ENCODE results near the gene ITPK1. TPM values are rescaled to one million over a fixed set of nuclear protein-coding genes. Genes with fewer than 3 reads are reported as not detected.

The ITPK1 gene
- polyA plus RNA-seq, 2 donors = 15.8 to 22.4 TPM

DNA sequence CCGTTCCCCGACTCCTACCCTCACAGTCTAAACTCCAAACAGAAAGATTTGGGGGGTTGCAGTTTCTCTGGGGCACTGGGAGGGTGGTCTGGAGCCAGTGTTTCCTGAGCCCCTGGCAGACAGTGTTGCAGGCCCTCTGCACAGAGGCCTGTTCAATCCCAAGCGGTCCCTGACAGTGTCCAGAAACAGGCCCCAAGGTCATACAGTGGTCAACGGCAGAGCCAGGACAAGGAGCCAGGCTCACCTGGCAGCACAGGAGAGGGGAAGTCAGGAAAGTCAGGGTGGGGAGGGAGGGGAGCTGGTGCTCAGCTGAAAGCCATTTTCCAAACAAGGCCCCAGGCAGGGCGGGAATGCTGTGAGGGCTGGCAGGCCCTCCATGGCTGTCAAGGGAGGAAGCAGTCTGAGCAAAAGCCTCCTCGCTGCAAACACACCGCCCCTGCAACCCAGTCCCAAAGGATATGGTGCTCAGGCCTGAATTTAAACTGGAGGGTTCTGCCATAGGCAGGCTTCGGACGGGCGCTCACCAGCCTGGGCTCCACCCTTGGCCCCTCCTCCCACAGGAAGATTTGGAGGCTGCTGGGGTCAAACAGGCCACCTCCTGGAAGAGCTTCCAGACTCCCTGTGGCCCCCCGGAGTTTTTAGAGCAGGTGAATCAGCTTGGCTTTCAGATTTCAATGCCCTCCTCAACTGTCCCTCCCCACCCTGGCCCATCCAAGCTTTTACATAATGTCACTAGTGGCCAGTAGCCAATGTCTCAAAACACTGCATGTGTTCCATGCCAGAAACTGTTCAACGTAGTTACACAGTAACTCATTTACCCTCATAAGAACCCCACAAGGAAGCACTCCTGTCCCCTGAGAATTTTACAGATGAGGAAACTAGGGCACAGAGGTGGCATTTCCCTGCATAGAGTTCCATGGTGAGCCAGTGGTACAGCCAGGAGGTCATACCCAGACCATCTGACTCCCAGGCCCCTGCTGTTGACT, 151.3 kb downstream of the ITPK1 start:
- no peaks in the 10 kb centered on the region for H3K9me3 ChIP-seq (ENCODE audit: control insufficient read depth in 2 of 2, insufficient read depth in 1 of 2, low read depth in 1 of 2, low read length in 1 of 2)
- H3K36me3 ChIP-seq (ENCODE audit: control insufficient read depth in 2 of 2, insufficient read depth in 2 of 2, low read length in 1 of 2) = peaks cover 0 to 10% of the 10 kb centered on the region in 2 donors
- H3K4me3 ChIP-seq (ENCODE audit: low read depth in 1 of 2, low read length in 2 of 2) = no peak overlapping the region
- H3K27me3 ChIP-seq (ENCODE audit: control insufficient read depth in 1 of 2, insufficient read depth in 2 of 2, low read length in 2 of 2) = no peaks in the 10 kb centered on the region
- H3K4me1 ChIP-seq (ENCODE audit: control insufficient read depth in 2 of 2, insufficient read depth in 2 of 2, low read length in 1 of 2) = peaks cover 0 to 3% of the 10 kb centered on the region in 2 donors
- 73 to 74% methylated on average over 12 of the region's 12 CpGs for WGBS, 2 donors
- peak overlapping the region in 1 of 2 donors; percentile 53 for H3K27ac ChIP-seq (ENCODE audit: low read depth in 2 of 2, low read length in 1 of 2)

DNA sequence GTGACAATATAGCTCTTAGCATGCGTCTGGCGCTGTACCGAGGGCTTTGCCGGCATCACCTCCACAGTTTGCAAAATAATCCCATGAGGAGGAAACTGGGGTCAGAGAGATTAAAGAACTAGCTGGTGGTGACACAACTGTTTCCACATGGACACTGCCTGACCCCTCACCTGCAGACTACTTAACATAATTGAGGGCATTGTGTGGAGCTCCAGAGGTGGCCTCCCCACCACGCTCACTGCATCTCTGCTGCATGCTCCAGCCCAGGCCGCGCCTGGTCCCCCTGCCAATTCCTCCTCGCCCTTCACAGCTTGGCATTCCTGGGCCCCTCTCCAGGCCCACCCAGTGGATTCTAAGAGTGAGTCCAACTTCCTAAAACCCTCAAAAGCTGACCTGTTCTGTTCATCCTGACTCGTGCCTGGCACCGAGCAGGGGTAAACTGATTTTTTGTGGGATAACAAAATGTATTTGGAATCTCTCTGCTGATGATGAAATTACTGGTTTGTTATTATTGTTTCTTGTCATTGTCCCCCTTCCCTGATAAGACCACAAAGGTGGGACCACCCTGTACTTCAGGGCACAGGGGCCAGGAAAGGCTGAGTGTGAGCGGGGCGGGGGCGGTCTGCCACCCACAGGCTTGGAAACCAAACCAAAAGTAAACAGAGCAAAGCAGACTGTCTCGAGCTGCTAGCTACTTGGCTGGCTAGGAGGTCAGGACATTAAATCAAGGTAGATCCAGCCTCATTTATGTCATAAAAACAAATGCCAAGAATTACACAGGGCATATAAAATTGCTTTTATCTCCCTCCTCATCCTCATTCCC, 152.2 kb downstream of the ITPK1 start:
- H3K27me3 ChIP-seq (ENCODE audit: control insufficient read depth in 1 of 2, insufficient read depth in 2 of 2, low read length in 2 of 2) = no peaks in the 10 kb centered on the region
- no peak overlapping the region for H3K27ac ChIP-seq (ENCODE audit: low read depth in 2 of 2, low read length in 1 of 2)
- H3K4me3 ChIP-seq (ENCODE audit: low read depth in 1 of 2, low read length in 2 of 2) = no peak overlapping the region
- H3K9me3 ChIP-seq (ENCODE audit: control insufficient read depth in 2 of 2, insufficient read depth in 1 of 2, low read depth in 1 of 2, low read length in 1 of 2) = no peaks in the 10 kb centered on the region
- 73 to 74% methylated on average over 14 of the region's 14 CpGs for WGBS, 2 donors
- peaks cover 3 to 10% of the 10 kb centered on the region in 2 donors for H3K36me3 ChIP-seq (ENCODE audit: control insufficient read depth in 2 of 2, insufficient read depth in 2 of 2, low read length in 1 of 2)
- peaks cover 0 to 3% of the 10 kb centered on the region in 2 donors for H3K4me1 ChIP-seq (ENCODE audit: control insufficient read depth in 2 of 2, insufficient read depth in 2 of 2, low read length in 1 of 2)

DNA sequence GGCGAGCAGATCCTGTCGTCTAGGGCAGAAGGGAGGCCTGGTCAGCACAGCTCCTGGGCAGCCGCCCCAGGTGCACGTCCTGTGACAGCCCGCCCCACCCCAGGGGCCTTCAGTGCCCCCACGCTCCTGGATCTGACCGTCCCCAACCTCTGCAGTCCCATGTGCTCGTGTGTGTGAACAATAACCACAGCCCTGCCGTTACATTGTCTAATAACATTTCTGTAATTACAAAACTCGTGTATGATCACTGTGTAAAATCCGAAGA, 153.0 kb downstream of the ITPK1 start:
- Histone ChIP-seq H3K9me3 (ENCODE audit: control insufficient read depth in 2 of 2, insufficient read depth in 1 of 2, low read depth in 1 of 2, low read length in 1 of 2) (no peaks in the 10 kb centered on the region), H3K36me3 (ENCODE audit: control insufficient read depth in 2 of 2, insufficient read depth in 2 of 2, low read length in 1 of 2) (peaks cover 9 to 10% of the 10 kb centered on the region in 2 donors), H3K27me3 (ENCODE audit: control insufficient read depth in 1 of 2, insufficient read depth in 2 of 2, low read length in 2 of 2) (no peaks in the 10 kb centered on the region), H3K27ac (ENCODE audit: low read depth in 2 of 2, low read length in 1 of 2) (no peak overlapping the region), H3K4me3 (ENCODE audit: low read depth in 1 of 2, low read length in 2 of 2) (no peak overlapping the region), H3K4me1 (ENCODE audit: control insufficient read depth in 2 of 2, insufficient read depth in 2 of 2, low read length in 1 of 2) (peaks cover 0 to 3% of the 10 kb centered on the region in 2 donors)
- WGBS, 2 donors = 90 to 94% methylated on average over 11 of the region's 11 CpGs

DNA sequence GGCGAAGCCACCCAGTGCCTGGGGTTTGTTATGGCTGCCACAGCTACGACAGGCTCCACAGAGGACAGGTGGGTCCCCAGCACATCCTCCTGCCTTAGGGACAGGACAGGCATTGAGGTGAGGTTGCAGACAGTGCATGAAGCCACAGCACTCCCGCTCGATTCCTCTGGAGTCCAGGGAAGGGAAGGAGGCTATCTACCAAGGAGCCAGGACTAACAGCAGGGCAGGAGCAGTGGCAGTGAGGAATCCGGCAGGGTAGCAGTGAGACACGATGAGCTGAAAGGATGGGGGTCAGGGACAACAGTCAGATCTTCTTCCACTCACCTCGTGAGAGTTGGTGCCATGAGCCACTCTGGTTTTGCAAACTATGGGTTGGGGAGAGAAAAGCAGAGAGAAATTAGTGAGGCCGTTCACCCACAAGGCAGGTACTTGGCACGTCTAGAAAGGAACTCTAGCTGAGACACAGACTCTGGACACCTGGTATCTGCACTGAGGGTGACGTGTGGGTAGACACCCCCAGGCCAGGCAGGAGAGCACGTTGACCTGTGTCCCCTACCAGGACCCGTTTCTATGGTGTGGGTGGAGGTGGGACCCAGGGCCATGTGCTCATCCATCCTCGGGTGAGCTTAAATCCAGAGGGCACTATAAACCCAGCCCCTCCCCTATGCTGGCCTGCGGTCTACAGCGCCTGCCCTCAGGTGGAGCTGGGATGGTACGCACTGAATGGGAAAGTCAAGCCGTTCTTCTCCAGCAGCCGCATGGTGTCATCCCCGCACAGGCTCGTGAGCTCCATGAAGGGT, 153.5 kb downstream of the ITPK1 start:
- H3K36me3 ChIP-seq (ENCODE audit: control insufficient read depth in 2 of 2, insufficient read depth in 2 of 2, low read length in 1 of 2) = peaks cover 10 to 14% of the 10 kb centered on the region in 2 donors

DNA sequence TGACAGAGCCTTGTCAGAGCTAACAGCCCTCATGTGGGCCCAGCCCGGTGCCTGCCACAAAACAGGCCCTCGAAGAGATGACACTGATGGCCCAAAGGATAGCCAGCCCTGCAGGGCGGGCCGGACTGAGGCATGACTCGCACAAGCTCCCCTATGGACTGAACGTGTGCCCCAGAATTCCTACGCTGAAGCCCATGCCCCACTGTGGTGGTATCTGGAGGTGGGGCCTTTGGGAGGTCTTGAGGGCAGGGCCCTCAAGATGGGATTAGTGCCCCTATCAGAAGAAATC, 154.2 kb downstream of the ITPK1 start:
- no peaks in the 10 kb centered on the region for H3K9me3 ChIP-seq (ENCODE audit: control insufficient read depth in 2 of 2, insufficient read depth in 1 of 2, low read depth in 1 of 2, low read length in 1 of 2)
- WGBS, 2 donors = 94 to 95% methylated on average over 7 of the region's 7 CpGs
- peaks cover 10 to 17% of the 10 kb centered on the region in 2 donors for H3K36me3 ChIP-seq (ENCODE audit: control insufficient read depth in 2 of 2, insufficient read depth in 2 of 2, low read length in 1 of 2)

More for the DNA sequence above, 153.5 kb downstream of the ITPK1 start:
- H3K27me3 ChIP-seq (ENCODE audit: control insufficient read depth in 1 of 2, insufficient read depth in 2 of 2, low read length in 2 of 2) = no peaks in the 10 kb centered on the region
- H3K9me3 ChIP-seq (ENCODE audit: control insufficient read depth in 2 of 2, insufficient read depth in 1 of 2, low read depth in 1 of 2, low read length in 1 of 2) = no peaks in the 10 kb centered on the region
- WGBS, 2 donors = 92 to 93% methylated on average over 20 of the region's 20 CpGs
- peaks cover 0 to 3% of the 10 kb centered on the region in 2 donors for H3K4me1 ChIP-seq (ENCODE audit: control insufficient read depth in 2 of 2, insufficient read depth in 2 of 2, low read length in 1 of 2)
- H3K27ac ChIP-seq (ENCODE audit: low read depth in 2 of 2, low read length in 1 of 2) = no peak overlapping the region
- H3K4me3 ChIP-seq (ENCODE audit: low read depth in 1 of 2, low read length in 2 of 2) = no peak overlapping the region

DNA sequence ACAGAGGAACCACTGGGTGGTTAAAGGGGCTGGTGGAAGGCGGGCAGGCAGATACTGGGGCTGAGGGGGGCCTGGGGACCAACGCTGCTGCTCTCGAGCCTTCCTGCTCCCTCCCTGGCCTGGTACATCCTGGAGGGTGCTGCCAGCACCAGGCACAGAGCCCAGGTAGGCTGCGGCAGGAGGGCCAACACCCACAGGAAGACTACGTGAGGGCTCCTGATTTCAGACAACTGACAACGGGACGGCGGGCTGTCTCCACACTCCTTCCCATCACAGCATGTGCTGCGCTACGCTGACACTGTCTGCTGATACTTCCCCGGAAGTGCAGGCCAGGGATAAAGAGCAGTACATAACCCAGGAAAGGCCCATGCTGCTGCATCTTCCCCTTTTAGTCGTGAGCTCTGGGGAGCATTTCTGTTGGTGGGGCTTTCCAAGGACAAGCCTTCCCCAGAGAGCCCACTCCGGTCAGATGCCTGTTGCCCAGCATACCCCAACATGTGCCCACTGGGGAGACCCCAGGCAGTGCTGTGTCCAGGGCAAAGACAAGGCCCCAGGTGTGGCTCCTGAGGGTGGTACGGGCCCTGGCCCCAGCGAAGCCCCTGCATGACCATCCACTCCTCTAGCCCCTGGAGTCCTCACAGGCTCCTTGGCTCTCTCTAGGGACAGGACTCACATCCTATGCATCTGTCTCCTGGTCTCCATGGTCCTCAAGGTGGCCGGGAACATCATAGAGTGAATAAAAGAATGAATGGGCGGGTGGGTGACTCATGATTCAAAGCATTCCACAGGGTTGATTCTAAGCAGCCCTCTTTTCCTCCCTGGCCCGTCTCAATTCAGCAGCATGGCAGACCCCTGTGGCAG, 154.8 kb downstream of the ITPK1 start:
- peaks cover 0 to 3% of the 10 kb centered on the region in 2 donors for H3K4me1 ChIP-seq (ENCODE audit: control insufficient read depth in 2 of 2, insufficient read depth in 2 of 2, low read length in 1 of 2)
- WGBS, 2 donors = 78 to 80% methylated on average over 18 of the region's 18 CpGs
- no peaks in the 10 kb centered on the region for H3K9me3 ChIP-seq (ENCODE audit: control insufficient read depth in 2 of 2, insufficient read depth in 1 of 2, low read depth in 1 of 2, low read length in 1 of 2)
- H3K27ac ChIP-seq (ENCODE audit: low read depth in 2 of 2, low read length in 1 of 2) = no peak overlapping the region
- H3K27me3 ChIP-seq (ENCODE audit: control insufficient read depth in 1 of 2, insufficient read depth in 2 of 2, low read length in 2 of 2) = no peaks in the 10 kb centered on the region
- H3K36me3 ChIP-seq (ENCODE audit: control insufficient read depth in 2 of 2, insufficient read depth in 2 of 2, low read length in 1 of 2) = peaks cover 10 to 17% of the 10 kb centered on the region in 2 donors
- H3K4me3 ChIP-seq (ENCODE audit: low read depth in 1 of 2, low read length in 2 of 2) = no peak overlapping the region

More for the DNA sequence above, 154.2 kb downstream of the ITPK1 start:
- Histone ChIP-seq H3K4me3 (ENCODE audit: low read depth in 1 of 2, low read length in 2 of 2) (no peak overlapping the region), H3K27me3 (ENCODE audit: control insufficient read depth in 1 of 2, insufficient read depth in 2 of 2, low read length in 2 of 2) (no peaks in the 10 kb centered on the region), H3K27ac (ENCODE audit: low read depth in 2 of 2, low read length in 1 of 2) (no peak overlapping the region), H3K4me1 (ENCODE audit: control insufficient read depth in 2 of 2, insufficient read depth in 2 of 2, low read length in 1 of 2) (peaks cover 0 to 3% of the 10 kb centered on the region in 2 donors)

DNA sequence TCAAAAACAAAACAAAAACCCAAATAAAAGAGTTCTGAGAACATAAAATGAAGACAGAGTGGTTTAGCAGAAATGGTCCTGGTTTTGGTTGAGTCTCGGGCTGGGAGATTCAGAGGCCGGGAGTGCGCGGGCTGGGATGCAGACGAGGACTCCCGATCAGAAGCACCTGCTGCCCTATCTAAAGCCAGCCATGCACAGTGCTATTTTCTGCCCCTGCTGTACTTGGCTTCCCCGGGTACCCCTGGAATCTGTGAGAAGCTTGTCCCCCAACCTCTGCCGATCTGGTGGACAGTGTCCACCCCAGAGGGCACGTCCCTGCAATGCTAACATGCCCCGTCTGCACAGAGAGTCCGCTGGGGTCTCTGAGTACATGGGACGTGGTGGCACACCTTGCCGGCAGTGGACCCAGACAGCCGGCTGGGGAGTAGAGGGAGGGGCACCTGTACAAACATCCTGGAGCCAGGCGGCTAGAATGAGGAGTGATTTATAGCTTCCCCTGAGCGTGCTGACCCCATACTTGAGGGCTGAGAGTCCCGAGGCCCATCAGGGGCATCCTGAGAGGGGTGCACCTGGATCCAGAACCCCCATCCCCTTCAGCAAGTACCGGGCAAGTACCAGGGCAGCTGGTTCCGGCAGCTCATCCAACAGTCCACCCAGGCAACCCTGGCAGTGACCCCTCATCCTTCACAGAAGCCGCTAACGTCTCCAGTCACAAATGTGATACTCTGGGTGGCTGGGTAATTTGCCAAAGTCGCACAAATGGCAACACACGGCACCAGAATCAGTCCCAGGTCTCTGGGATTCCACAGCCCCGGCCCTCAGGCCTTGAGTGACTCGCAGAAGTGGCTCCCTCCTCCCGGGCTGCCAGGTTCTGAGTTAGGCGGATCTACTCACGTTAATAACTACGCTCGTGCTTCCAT, 155.7 kb downstream of the ITPK1 start:
- Histone ChIP-seq H3K4me3 (ENCODE audit: low read depth in 1 of 2, low read length in 2 of 2) (no peak overlapping the region), H3K27me3 (ENCODE audit: control insufficient read depth in 1 of 2, insufficient read depth in 2 of 2, low read length in 2 of 2) (no peaks in the 10 kb centered on the region), H3K4me1 (ENCODE audit: control insufficient read depth in 2 of 2, insufficient read depth in 2 of 2, low read length in 1 of 2) (peaks cover 0 to 3% of the 10 kb centered on the region in 2 donors), H3K36me3 (ENCODE audit: control insufficient read depth in 2 of 2, insufficient read depth in 2 of 2, low read length in 1 of 2) (peaks cover 10 to 17% of the 10 kb centered on the region in 2 donors), H3K27ac (ENCODE audit: low read depth in 2 of 2, low read length in 1 of 2) (no peak overlapping the region), H3K9me3 (ENCODE audit: control insufficient read depth in 2 of 2, insufficient read depth in 1 of 2, low read depth in 1 of 2, low read length in 1 of 2) (no peaks in the 10 kb centered on the region)
- 84 to 86% methylated on average over 30 of the region's 30 CpGs for WGBS, 2 donors

DNA sequence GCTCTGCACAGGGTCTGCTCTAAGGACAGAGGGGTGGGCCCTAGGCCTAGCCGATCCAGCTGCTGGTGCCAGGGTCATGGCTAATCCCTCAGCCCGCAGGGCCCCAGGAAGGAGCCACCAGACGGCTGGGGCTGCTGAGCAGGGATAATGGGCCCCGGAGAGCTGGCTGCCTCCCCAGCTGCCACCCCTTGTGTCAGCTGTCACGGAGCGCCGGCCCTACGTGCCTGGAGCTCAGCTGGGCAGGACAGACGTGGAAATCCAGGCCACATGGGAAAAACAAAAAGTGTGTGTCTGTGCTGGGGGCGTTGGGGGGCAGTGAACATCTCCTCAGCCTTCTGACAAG, 156.6 kb downstream of the ITPK1 start:
- WGBS, 2 donors = 76 to 81% methylated on average over 10 of the region's 10 CpGs
- Histone ChIP-seq H3K4me3 (ENCODE audit: low read depth in 1 of 2, low read length in 2 of 2) (no peak overlapping the region), H3K27ac (ENCODE audit: low read depth in 2 of 2, low read length in 1 of 2) (no peak overlapping the region), H3K4me1 (ENCODE audit: control insufficient read depth in 2 of 2, insufficient read depth in 2 of 2, low read length in 1 of 2) (peaks cover under 1 to 2% of the 10 kb centered on the region in 2 donors), H3K27me3 (ENCODE audit: control insufficient read depth in 1 of 2, insufficient read depth in 2 of 2, low read length in 2 of 2) (no peaks in the 10 kb centered on the region), H3K36me3 (ENCODE audit: control insufficient read depth in 2 of 2, insufficient read depth in 2 of 2, low read length in 1 of 2) (peaks cover 10 to 17% of the 10 kb centered on the region in 2 donors), H3K9me3 (ENCODE audit: control insufficient read depth in 2 of 2, insufficient read depth in 1 of 2, low read depth in 1 of 2, low read length in 1 of 2) (no peaks in the 10 kb centered on the region)

Data from esophagus (tissue), 2 donors.